ENCODE data around the gene DHX35.

DHX35 gene

DNA sequence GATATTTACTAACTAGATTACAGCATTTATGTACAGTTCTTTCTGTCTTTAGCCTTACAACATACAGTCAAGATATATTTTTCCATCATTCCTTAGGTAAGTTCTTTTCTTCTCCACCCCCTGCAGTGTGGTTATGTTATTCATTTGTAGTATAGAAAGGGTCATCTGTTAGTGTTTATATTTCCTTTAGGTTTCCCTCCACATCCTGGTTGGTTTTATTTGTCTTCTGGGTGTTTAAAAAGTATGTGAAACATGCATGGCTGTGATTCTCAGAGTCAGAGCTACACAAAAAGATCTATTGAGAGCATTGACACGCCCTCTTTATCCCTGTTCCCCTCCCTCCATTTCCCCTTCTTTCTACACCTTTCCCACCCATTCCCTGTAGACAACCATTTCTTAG is 20.1 kb downstream of the DHX35 start:
- no peak overlapping the region for H2AFZ ChIP-seq (ENCODE audit: low read length)
- H4K20me1 ChIP-seq (ENCODE audit: insufficient read depth, low read length): no peaks in the 10 kb centered on the region
- no peaks in the 10 kb centered on the region for H3K9me2 ChIP-seq (ENCODE audit: low read depth, low read length)
- no peaks in the 10 kb centered on the region for H3F3A ChIP-seq (ENCODE audit: insufficient read depth, low read length)
- H3K9me3 ChIP-seq (ENCODE audit: low read length): no peaks in the 10 kb centered on the region
- peaks cover 9% of the 10 kb centered on the region for H3K4me1 ChIP-seq (ENCODE audit: insufficient read depth, low read length, severe bottlenecking)
- no peak overlapping the region for H3K4me2 ChIP-seq (ENCODE audit: low read length)
- H3K27ac ChIP-seq (ENCODE audit: low read depth, low read length, poor library complexity, severe bottlenecking): no peak overlapping the region
- no peaks in the 10 kb centered on the region for H3K27me3 ChIP-seq (ENCODE audit: insufficient read depth, low read length)
- H3K9ac ChIP-seq (ENCODE audit: low read length): no peak overlapping the region
- TF ChIP-seq CTCF (IDR thresholded peaks at IDR 0.05; ENCODE audit: low read length): no peak
- no peak for TF ChIP-seq EZH2 (IDR thresholded peaks at IDR 0.05; ENCODE audit: borderline replicate concordance, low read length)
- H3K79me2 ChIP-seq (ENCODE audit: insufficient read depth, low read length): 0 out of 2 replicates have a peak, but pooled peaks cover 3% of the 10 kb centered on the region
- H3K4me3 ChIP-seq (ENCODE audit: low read depth, low read length, poor library complexity, severe bottlenecking): no peak overlapping the region
- peaks cover 15% of the 10 kb centered on the region; the same call in 1 of the 2 replicates for H3K36me3 ChIP-seq (ENCODE audit: insufficient read depth, low read length)

DNA sequence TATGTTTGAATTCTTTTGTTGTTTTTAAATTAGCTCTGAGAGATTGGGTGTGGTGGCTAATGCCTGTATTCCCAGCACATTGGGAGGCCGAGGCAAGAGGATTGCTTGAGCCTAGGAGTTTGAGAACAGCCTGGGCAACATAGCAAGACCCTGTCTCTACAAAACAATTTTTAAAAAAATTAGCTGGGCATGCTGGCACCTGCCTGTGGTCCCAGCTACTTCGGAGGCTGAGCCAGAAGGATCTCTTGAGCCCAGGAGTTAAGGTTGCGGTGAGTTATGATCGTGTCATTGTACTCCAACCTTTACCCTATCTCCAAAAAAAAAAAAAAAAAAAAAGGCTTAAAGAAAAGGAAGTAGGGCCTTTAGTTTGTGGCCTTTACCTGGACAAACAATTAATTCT is 22.9 kb downstream of the DHX35 start:
- Histone ChIP-seq H4K20me1 (ENCODE audit: insufficient read depth, low read length) (no peaks in the 10 kb centered on the region), H3K9me3 (ENCODE audit: low read length) (peaks cover 2% of the 10 kb centered on the region; the same call in 1 of the 2 replicates), H2AFZ (ENCODE audit: low read length) (no peak overlapping the region), H3K36me3 (ENCODE audit: insufficient read depth, low read length) (peaks cover 29% of the 10 kb centered on the region), H3K27me3 (ENCODE audit: insufficient read depth, low read length) (no peaks in the 10 kb centered on the region), H3K27ac (ENCODE audit: low read depth, low read length, poor library complexity, severe bottlenecking) (no peak overlapping the region), H3F3A (ENCODE audit: insufficient read depth, low read length) (no peaks in the 10 kb centered on the region), H3K9ac (ENCODE audit: low read length) (no peak overlapping the region), H3K9me2 (ENCODE audit: low read depth, low read length) (no peaks in the 10 kb centered on the region), H3K4me3 (ENCODE audit: low read depth, low read length, poor library complexity, severe bottlenecking) (no peak overlapping the region), H3K4me2 (ENCODE audit: low read length) (no peak overlapping the region), H3K79me2 (ENCODE audit: insufficient read depth, low read length) (no peaks in the 10 kb centered on the region), H3K4me1 (ENCODE audit: insufficient read depth, low read length, severe bottlenecking) (peaks cover 13% of the 10 kb centered on the region)
- TF ChIP-seq EZH2 (IDR thresholded peaks at IDR 0.05; ENCODE audit: borderline replicate concordance, low read length): no peak
- TF ChIP-seq CTCF (IDR thresholded peaks at IDR 0.05; ENCODE audit: low read length): no peak

- H4K20me1 ChIP-seq (ENCODE audit: insufficient read depth, low read length): no peaks in the 10 kb centered on the region
- TF ChIP-seq EZH2 (IDR thresholded peaks at IDR 0.05; ENCODE audit: borderline replicate concordance, low read length) (no peak), CTCF (IDR thresholded peaks at IDR 0.05; ENCODE audit: low read length) (no peak)
- no peak overlapping the region for H2AFZ ChIP-seq (ENCODE audit: low read length)
- H3K9ac ChIP-seq (ENCODE audit: low read length): no peak overlapping the region
- H3K9me2 ChIP-seq (ENCODE audit: low read depth, low read length): no peaks in the 10 kb centered on the region
- H3K36me3 ChIP-seq (ENCODE audit: insufficient read depth, low read length): peaks cover 34% of the 10 kb centered on the region
- H3K79me2 ChIP-seq (ENCODE audit: insufficient read depth, low read length): no peaks in the 10 kb centered on the region
- no peaks in the 10 kb centered on the region for H3K27me3 ChIP-seq (ENCODE audit: insufficient read depth, low read length)
- no peaks in the 10 kb centered on the region for H3F3A ChIP-seq (ENCODE audit: insufficient read depth, low read length)
- H3K9me3 ChIP-seq (ENCODE audit: low read length): peaks cover 4% of the 10 kb centered on the region; the same call in 1 of the 2 replicates
- no peak overlapping the region for H3K4me3 ChIP-seq (ENCODE audit: low read depth, low read length, poor library complexity, severe bottlenecking)
- H3K27ac ChIP-seq (ENCODE audit: low read depth, low read length, poor library complexity, severe bottlenecking): no peak overlapping the region
- no peak overlapping the region for H3K4me2 ChIP-seq (ENCODE audit: low read length)
- peaks cover 13% of the 10 kb centered on the region for H3K4me1 ChIP-seq (ENCODE audit: insufficient read depth, low read length, severe bottlenecking)
These were observed 23.5 kb downstream of the DHX35 start for GRCh38 chr20:38985603-38986170.

Measured in OCI-LY1 (cell line).